ENCODE results near the gene ACCS. TPM values are rescaled to one million over a fixed set of nuclear protein-coding genes. Genes with fewer than 3 reads are reported as not detected.

The ACCS gene
- total RNA-seq, 1 donor = 21.0 TPM

DNA sequence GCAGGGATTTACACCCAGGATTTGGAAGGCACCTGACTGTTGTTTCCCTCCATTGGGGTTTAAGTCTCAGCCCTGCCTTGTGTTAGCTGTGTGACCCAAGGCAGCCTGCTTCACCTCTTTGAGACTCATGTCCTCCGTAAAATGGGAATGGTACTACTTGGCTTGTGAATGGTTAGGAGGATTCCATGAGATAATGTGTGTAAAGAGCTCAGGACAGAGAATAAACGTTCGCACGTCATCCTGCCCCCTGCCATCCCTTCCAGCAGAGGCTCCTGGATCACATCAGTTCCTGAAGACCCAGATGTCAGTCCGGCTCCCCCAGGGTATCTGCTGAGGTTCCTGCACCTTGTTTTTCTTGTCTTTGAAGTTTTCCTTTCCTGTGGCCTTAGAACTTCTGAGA is 35.1 kb upstream of the ACCS start:
- Histone ChIP-seq H3K4me3 (ENCODE audit: insufficient read depth, low read length) (peak overlapping the region; percentile 2), H2AFZ (ENCODE audit: low read length) (no peak overlapping the region), H3K27ac (ENCODE audit: low read depth, low read length) (peak overlapping the region; percentile 93), H3K36me3 (ENCODE audit: insufficient read depth, low read length) (no peaks in the 10 kb centered on the region), H3K4me1 (ENCODE audit: insufficient read depth, low read length) (peaks cover 37% of the 10 kb centered on the region), H3K79me2 (ENCODE audit: insufficient read depth, low read length) (no peaks in the 10 kb centered on the region), H3K4me2 (ENCODE audit: insufficient read depth, low read length) (peak overlapping the region; percentile 57), H3K9me3 (ENCODE audit: low read depth, low read length) (no peaks in the 10 kb centered on the region), H4K20me1 (ENCODE audit: insufficient read depth, low read length) (no peaks in the 10 kb centered on the region), H3K27me3 (ENCODE audit: insufficient read depth, low read length) (no peaks in the 10 kb centered on the region)
- no peak for TF ChIP-seq CTCF (IDR thresholded peaks at IDR 0.05; ENCODE audit: extremely low read depth, low read depth, low read length)
- DNase-seq (ENCODE audit: insufficient read length, low spot score, missing footprints) = no peak

DNA sequence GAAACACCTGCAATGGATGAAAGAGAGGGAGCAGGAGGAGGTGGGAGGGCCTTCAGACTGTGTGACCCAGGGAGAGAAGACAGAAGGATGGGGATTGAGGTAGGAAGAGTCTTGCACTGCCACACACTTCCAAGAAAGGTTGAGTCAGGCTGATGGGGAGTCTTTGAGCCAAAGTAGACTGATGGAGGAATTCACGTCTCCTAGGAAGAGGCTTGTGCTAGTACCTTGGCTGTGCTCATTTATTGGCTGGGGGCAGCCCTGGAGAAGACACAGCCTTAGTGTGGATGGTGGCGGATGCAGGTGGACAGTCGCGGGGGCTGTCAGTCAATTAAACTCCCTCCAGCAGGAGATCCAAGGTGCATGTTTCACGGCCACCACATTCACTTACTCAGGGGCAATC is 34.5 kb upstream of the ACCS start:
- no peaks in the 10 kb centered on the region for H3K36me3 ChIP-seq (ENCODE audit: insufficient read depth, low read length)
- DNase-seq (ENCODE audit: insufficient read length, low spot score, missing footprints) = no peak
- H3K4me2 ChIP-seq (ENCODE audit: insufficient read depth, low read length) = no peak overlapping the region
- H3K79me2 ChIP-seq (ENCODE audit: insufficient read depth, low read length) = no peaks in the 10 kb centered on the region
- no peak overlapping the region for H2AFZ ChIP-seq (ENCODE audit: low read length)
- H3K27ac ChIP-seq (ENCODE audit: low read depth, low read length) = peak overlapping the region; percentile 93
- no peaks in the 10 kb centered on the region for H4K20me1 ChIP-seq (ENCODE audit: insufficient read depth, low read length)
- H3K27me3 ChIP-seq (ENCODE audit: insufficient read depth, low read length) = no peaks in the 10 kb centered on the region
- no peaks in the 10 kb centered on the region for H3K9me3 ChIP-seq (ENCODE audit: low read depth, low read length)
- H3K4me3 ChIP-seq (ENCODE audit: insufficient read depth, low read length) = no peak overlapping the region
- TF ChIP-seq CTCF (IDR thresholded peaks at IDR 0.05; ENCODE audit: extremely low read depth, low read depth, low read length) = no peak
- peaks cover 37% of the 10 kb centered on the region for H3K4me1 ChIP-seq (ENCODE audit: insufficient read depth, low read length)

GRCh38 chr11:44032299-44033085 is 33.6 kb upstream of the ACCS start:
- no peak for TF ChIP-seq CTCF (IDR thresholded peaks at IDR 0.05; ENCODE audit: extremely low read depth, low read depth, low read length)
- Histone ChIP-seq H4K20me1 (ENCODE audit: insufficient read depth, low read length) (no peaks in the 10 kb centered on the region), H2AFZ (ENCODE audit: low read length) (no peak overlapping the region), H3K4me1 (ENCODE audit: insufficient read depth, low read length) (peaks cover 43% of the 10 kb centered on the region), H3K9me3 (ENCODE audit: low read depth, low read length) (no peaks in the 10 kb centered on the region), H3K27me3 (ENCODE audit: insufficient read depth, low read length) (no peaks in the 10 kb centered on the region), H3K4me2 (ENCODE audit: insufficient read depth, low read length) (peak overlapping the region; percentile 56), H3K27ac (ENCODE audit: low read depth, low read length) (peak overlapping the region; percentile 93), H3K4me3 (ENCODE audit: insufficient read depth, low read length) (peak overlapping the region; percentile 26), H3K79me2 (ENCODE audit: insufficient read depth, low read length) (no peaks in the 10 kb centered on the region), H3K36me3 (ENCODE audit: insufficient read depth, low read length) (no peaks in the 10 kb centered on the region)
- peak; percentile 90 for DNase-seq (ENCODE audit: insufficient read length, low spot score, missing footprints)

GRCh38 chr11:44033411-44033850 is 32.6 kb upstream of the ACCS start:
- Histone ChIP-seq H3K4me3 (ENCODE audit: insufficient read depth, low read length) (no peak overlapping the region), H3K27ac (ENCODE audit: low read depth, low read length) (peak overlapping the region; percentile 93), H3K27me3 (ENCODE audit: insufficient read depth, low read length) (no peaks in the 10 kb centered on the region), H4K20me1 (ENCODE audit: insufficient read depth, low read length) (no peaks in the 10 kb centered on the region), H3K4me2 (ENCODE audit: insufficient read depth, low read length) (no peak overlapping the region), H3K79me2 (ENCODE audit: insufficient read depth, low read length) (no peaks in the 10 kb centered on the region), H3K9me3 (ENCODE audit: low read depth, low read length) (no peaks in the 10 kb centered on the region), H2AFZ (ENCODE audit: low read length) (no peak overlapping the region), H3K36me3 (ENCODE audit: insufficient read depth, low read length) (no peaks in the 10 kb centered on the region), H3K4me1 (ENCODE audit: insufficient read depth, low read length) (peaks cover 43% of the 10 kb centered on the region)
- TF ChIP-seq CTCF (IDR thresholded peaks at IDR 0.05; ENCODE audit: extremely low read depth, low read depth, low read length) = no peak
- DNase-seq (ENCODE audit: insufficient read length, low spot score, missing footprints) = peak; percentile 18
